Measurements from ENCODE around the gene ECE1. TPM values are rescaled to one million over a fixed set of nuclear protein-coding genes. Genes with fewer than 3 reads are reported as not detected.

Gene ECE1
- total RNA-seq, 5 donors from 2014 or later (not counting 1 experiment from before 2014, with no cell fraction given): 81.0 to 94.5 (median 87.1) TPM

DNA sequence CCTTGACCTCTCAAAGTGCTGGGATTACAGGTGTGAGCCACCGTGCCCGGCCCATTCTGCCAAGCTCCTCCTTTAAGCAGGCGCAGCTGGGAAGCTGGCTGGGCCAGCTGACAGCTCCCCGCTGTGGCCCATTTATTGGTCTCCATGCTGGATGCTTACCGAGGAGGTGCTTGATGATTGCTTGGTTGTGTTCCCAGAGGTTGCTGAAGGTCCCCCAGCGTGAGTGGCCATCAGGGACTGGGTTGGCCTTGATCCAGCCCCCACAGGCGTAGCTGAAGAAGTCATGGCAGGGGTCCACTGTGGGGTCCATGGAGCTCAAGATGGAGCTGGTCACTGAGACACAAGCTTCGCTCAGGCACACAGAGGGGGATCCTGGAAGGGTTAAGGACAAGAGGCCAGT, 17.7 kb downstream of the ECE1 start:
- no peak for DNase-seq
- Mint-ChIP-seq H3K9me3 (no peaks in the 10 kb centered on the region), H3K4me3 (no peak overlapping the region), H3K4me1 (peaks cover 23 to 34% (median 28%) of the 10 kb centered on the region in 3 donors), H3K27me3 (no peaks in the 10 kb centered on the region), H3K36me3 (peaks cover 56% of the 10 kb centered on the region), H3K27ac (no peak overlapping the region)
- Histone ChIP-seq H3K9me3 (no peaks in the 10 kb centered on the region), H3K27ac (ENCODE audit: low read length) (no peak overlapping the region), H3K27me3 (replicated peaks in 1 of 2; ENCODE audit: control insufficient read depth in 2 of 2, extremely low read depth in 1 of 2, insufficient read depth in 2 of 2, low read length in 1 of 2) (no peaks in the 10 kb centered on the region), H3K36me3 (ENCODE audit: control insufficient read depth in 2 of 2, extremely low read depth in 1 of 2, insufficient read depth in 1 of 2, low read length in 1 of 2) (peaks cover 8 to 68% of the 10 kb centered on the region in 2 donors), H3K4me3 (ENCODE audit: control insufficient read depth in 1 of 2, extremely low read depth in 1 of 2, low read length in 1 of 2) (no peak overlapping the region), H3K4me1 (ENCODE audit: control insufficient read depth in 1 of 2, extremely low read depth in 1 of 2, insufficient read depth in 2 of 2, low read length in 2 of 2) (peaks cover 0 to 16% of the 10 kb centered on the region in 2 experiments)
- 95% methylated on average over 5 of the region's 8 CpGs for WGBS (ENCODE audit: insufficient coverage)
- POLR2A ChIA-PET: no interaction called here
- CTCF ChIA-PET: interaction anchor here in 1 of 2 donors (1.3 kb wide), 1 partner anchor 40 kb away, joined by 4 read pairs; no protein-coding TSS in a partner anchor
- no peak for ATAC-seq (replicated peaks in 1 of 4)

DNA sequence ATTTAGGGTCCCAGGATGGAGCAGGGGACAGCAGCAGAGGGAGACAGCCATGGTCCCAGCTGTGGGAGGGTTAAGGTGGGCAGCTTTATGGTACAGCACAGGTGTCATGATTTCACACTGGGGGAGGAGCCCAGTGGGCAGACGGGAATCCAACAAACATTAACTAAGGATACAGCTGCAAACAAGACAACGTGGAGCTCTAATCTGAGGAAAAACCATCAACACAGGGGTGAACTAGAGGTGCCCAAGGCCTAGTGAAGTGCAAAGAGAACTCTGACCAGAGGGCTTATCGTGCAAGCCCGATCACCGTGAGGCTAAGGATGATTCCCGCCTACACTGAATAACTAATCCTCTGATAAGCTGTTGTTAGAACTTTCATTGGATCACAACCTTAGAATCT, 18.7 kb downstream of the ECE1 start:
- Histone ChIP-seq H3K27ac (ENCODE audit: low read length) (no peak overlapping the region), H3K9me3 (no peaks in the 10 kb centered on the region), H3K4me1 (ENCODE audit: control insufficient read depth in 1 of 2, extremely low read depth in 1 of 2, insufficient read depth in 2 of 2, low read length in 2 of 2) (peaks cover 0 to 19% of the 10 kb centered on the region in 2 experiments), H3K27me3 (replicated peaks in 1 of 2; ENCODE audit: control insufficient read depth in 2 of 2, extremely low read depth in 1 of 2, insufficient read depth in 2 of 2, low read length in 1 of 2) (no peaks in the 10 kb centered on the region), H3K36me3 (ENCODE audit: control insufficient read depth in 2 of 2, extremely low read depth in 1 of 2, insufficient read depth in 1 of 2, low read length in 1 of 2) (peaks cover 8 to 69% of the 10 kb centered on the region in 2 donors), H3K4me3 (ENCODE audit: control insufficient read depth in 1 of 2, extremely low read depth in 1 of 2, low read length in 1 of 2) (no peak overlapping the region)
- no peak overlapping the region for H3K4me3 Mint-ChIP-seq
- WGBS (ENCODE audit: insufficient coverage): 96% methylated on average over 6 of the region's 6 CpGs
- H3K27ac Mint-ChIP-seq: peak overlapping the region in 1 of 2 donors; percentile 31
- H3K36me3 Mint-ChIP-seq: peaks cover 59% of the 10 kb centered on the region
- H3K4me1 Mint-ChIP-seq: peaks cover 25 to 30% (median 28%) of the 10 kb centered on the region in 3 donors
- ATAC-seq (replicated peaks in 1 of 4) (no peak), DNase-seq (no peak)
- ChIA-PET CTCF (interaction anchor here (0.5 to 2.9 kb wide), 5 partner anchors 8 to 97 kb away, joined by 3 to 10 read pairs (median 8); no protein-coding TSS in a partner anchor), POLR2A (no interaction called here)
- no peaks in the 10 kb centered on the region for H3K9me3 Mint-ChIP-seq
- no peaks in the 10 kb centered on the region for H3K27me3 Mint-ChIP-seq

DNA sequence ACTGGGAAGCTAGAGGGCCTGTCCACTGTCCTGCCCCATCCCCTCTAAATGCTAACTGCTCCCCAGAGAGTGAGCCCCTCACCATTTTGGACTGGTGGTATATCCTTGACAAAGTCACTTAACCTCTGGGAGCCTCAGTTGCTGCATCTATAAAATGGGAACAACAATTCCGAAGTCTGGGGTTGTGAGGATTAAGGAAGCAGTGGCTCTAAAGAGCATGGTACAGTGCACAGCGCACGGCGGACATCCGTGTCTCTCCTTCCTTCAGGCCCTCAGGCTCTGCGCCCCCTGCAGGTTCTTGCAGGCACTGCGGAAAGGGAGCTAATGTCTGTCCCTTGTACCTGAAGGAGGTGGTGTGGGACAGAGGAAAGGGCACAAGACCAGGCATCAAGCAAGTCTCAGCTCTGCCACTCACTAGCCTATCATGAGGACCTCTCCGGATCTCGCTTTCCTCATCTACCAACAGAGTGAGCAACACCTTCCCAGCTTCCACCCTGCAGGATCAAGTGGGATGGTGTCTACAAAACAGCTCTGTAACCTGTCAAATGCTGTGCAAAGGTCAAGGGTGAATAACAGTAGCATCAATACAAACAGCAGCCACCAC, 20.1 kb downstream of the ECE1 start:
- Mint-ChIP-seq H3K27me3 (no peaks in the 10 kb centered on the region), H3K4me1 (peaks cover 24 to 28% (median 28%) of the 10 kb centered on the region in 3 donors)

DNA sequence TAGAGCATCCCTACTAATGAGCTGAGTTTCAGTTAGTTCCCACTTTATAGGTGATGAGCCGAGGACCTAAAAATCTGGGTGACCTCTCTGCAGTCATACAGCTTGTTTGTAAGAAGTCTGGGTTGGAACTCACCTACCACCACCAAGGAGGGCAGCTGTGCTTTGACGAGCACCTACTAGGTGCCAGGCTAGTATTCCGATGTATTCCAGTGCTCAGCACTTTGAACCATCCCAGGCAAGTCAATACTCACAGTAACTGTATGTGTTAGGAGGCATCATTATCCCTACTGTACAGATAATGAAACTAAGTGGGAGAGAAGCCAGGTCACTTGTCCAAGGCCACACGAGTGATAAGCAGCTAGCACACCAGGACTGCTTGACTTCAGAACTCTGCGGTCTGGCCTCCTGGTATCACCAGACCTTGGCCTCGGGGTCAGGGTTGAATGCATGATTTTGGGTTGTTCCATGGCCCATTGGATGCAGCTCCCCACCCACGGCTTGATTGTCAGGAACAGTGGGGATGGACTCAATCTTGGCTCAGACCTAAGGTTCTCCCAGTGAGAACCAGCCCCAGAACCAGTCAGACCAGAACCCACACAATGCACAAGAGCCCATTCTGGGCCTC, 20.7 kb downstream of the ECE1 start:
- peaks cover 19 to 31% (median 26%) of the 10 kb centered on the region in 3 donors for H3K4me1 Mint-ChIP-seq
- no peak overlapping the region for H3K4me3 ChIP-seq (ENCODE audit: control insufficient read depth in 1 of 2, extremely low read depth in 1 of 2, low read length in 1 of 2)
- peaks cover 0 to 17% of the 10 kb centered on the region in 2 experiments for H3K4me1 ChIP-seq (ENCODE audit: control insufficient read depth in 1 of 2, extremely low read depth in 1 of 2, insufficient read depth in 2 of 2, low read length in 2 of 2)
- H3K9me3 Mint-ChIP-seq: no peaks in the 10 kb centered on the region
- no peaks in the 10 kb centered on the region for H3K9me3 ChIP-seq
- WGBS (ENCODE audit: insufficient coverage): 80% methylated on average over 3 of the region's 7 CpGs
- no peaks in the 10 kb centered on the region for H3K27me3 ChIP-seq (replicated peaks in 1 of 2; ENCODE audit: control insufficient read depth in 2 of 2, extremely low read depth in 1 of 2, insufficient read depth in 2 of 2, low read length in 1 of 2)
- CTCF ChIA-PET: interaction anchor here (0.6 to 2.9 kb wide), 22 partner anchors 8 to 608 kb away, joined by 3 to 17 read pairs (median 5); partner anchors contain the start of gene DDOST (in 1 of the 2)
- H3K4me3 Mint-ChIP-seq: no peak overlapping the region
- H3K36me3 Mint-ChIP-seq: peaks cover 58% of the 10 kb centered on the region
- no peak overlapping the region for H3K27ac Mint-ChIP-seq
- ATAC-seq (replicated peaks in 1 of 4): no peak
- H3K27ac ChIP-seq (ENCODE audit: low read length): no peak overlapping the region
- H3K36me3 ChIP-seq (ENCODE audit: control insufficient read depth in 2 of 2, extremely low read depth in 1 of 2, insufficient read depth in 1 of 2, low read length in 1 of 2): peaks cover 17 to 79% of the 10 kb centered on the region in 2 donors
- DNase-seq: no peak
- POLR2A ChIA-PET: no interaction called here
- H3K27me3 Mint-ChIP-seq: no peaks in the 10 kb centered on the region

More for the DNA sequence above, 20.1 kb downstream of the ECE1 start:
- Mint-ChIP-seq H3K9me3 (no peaks in the 10 kb centered on the region), H3K36me3 (peaks cover 59% of the 10 kb centered on the region), H3K27ac (peak overlapping the region; percentile 71 to 78), H3K4me3 (peak overlapping the region in 1 of 3 donors; percentile 19)
- H3K4me3 ChIP-seq (ENCODE audit: control insufficient read depth in 1 of 2, extremely low read depth in 1 of 2, low read length in 1 of 2): no peak overlapping the region
- no peaks in the 10 kb centered on the region for H3K27me3 ChIP-seq (replicated peaks in 1 of 2; ENCODE audit: control insufficient read depth in 2 of 2, extremely low read depth in 1 of 2, insufficient read depth in 2 of 2, low read length in 1 of 2)
- H3K27ac ChIP-seq (ENCODE audit: low read length): no peak overlapping the region
- H3K36me3 ChIP-seq (ENCODE audit: control insufficient read depth in 2 of 2, extremely low read depth in 1 of 2, insufficient read depth in 1 of 2, low read length in 1 of 2): peaks cover 13 to 74% of the 10 kb centered on the region in 2 donors
- WGBS (ENCODE audit: insufficient coverage): 82% methylated on average over 6 of the region's 9 CpGs
- no peaks in the 10 kb centered on the region for H3K9me3 ChIP-seq
- POLR2A ChIA-PET: interaction anchor here in 1 of 2 donors (0.5 kb wide), 1 partner anchor 39 kb away, joined by 6 read pairs; no protein-coding TSS in a partner anchor
- DNase-seq (peak; percentile 56 to 87 (median 78)), ATAC-seq (replicated peaks in 1 of 4) (peak; percentile 84 to 91 (median 89))
- peaks cover 0 to 17% of the 10 kb centered on the region in 2 experiments for H3K4me1 ChIP-seq (ENCODE audit: control insufficient read depth in 1 of 2, extremely low read depth in 1 of 2, insufficient read depth in 2 of 2, low read length in 2 of 2)
- CTCF ChIA-PET: interaction anchor here (0.5 to 2.9 kb wide), 36 partner anchors 8 to 609 kb away, joined by 3 to 17 read pairs (median 4); partner anchors contain the start of gene DDOST (in 1 of the 2)

DNA sequence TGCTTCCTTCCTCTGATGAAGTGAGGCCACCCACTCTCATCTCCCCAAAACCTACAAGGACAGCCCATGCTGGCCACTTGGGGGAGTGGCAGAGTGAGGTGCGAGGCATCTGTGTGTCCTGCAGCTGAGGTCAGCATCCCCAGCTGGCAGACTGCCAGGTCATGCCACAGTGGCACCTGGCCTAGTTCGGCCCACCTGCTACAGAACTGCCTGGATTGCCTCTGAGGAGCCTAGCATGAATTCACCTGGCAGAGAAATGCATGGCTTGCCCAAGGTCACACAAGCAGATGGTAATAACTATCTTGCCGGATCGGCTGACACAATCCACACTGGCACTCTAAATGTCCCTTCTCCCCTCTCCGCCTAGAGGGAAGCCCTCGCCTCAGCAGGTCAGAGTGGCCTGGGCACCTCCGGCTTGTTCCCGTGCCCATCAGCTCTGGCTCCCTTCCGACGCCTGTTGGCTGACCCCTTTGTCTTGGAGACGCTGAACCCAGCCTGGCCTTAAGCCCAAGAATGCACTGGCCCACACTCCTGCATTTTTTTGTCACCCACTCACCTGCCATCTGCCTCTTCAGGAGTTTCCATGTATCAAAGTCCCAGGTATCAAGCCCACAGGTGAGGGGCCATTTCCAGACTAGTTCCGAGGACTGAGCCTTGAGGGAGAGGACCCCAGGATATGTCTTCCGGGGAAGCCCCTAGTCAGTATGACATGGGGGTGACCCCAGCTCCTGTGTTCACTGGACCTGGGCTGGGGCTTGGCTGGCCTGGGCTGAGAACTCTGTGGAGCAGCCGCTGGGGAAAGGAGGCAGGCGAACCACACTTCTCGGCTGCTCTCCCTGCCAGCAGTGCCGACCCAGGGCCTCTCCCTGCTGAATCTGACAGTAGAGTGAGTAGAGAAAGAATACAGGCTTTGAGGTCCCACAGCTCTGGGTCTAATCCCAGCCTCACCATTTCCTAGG, 21.7 kb downstream of the ECE1 start:
- no peak for ATAC-seq (replicated peaks in 1 of 4)
- Histone ChIP-seq H3K27ac (ENCODE audit: low read length) (no peak overlapping the region), H3K9me3 (no peaks in the 10 kb centered on the region), H3K4me1 (ENCODE audit: control insufficient read depth in 1 of 2, extremely low read depth in 1 of 2, insufficient read depth in 2 of 2, low read length in 2 of 2) (peaks cover 0 to 17% of the 10 kb centered on the region in 2 experiments), H3K4me3 (ENCODE audit: control insufficient read depth in 1 of 2, extremely low read depth in 1 of 2, low read length in 1 of 2) (no peak overlapping the region), H3K27me3 (replicated peaks in 1 of 2; ENCODE audit: control insufficient read depth in 2 of 2, extremely low read depth in 1 of 2, insufficient read depth in 2 of 2, low read length in 1 of 2) (no peaks in the 10 kb centered on the region), H3K36me3 (ENCODE audit: control insufficient read depth in 2 of 2, extremely low read depth in 1 of 2, insufficient read depth in 1 of 2, low read length in 1 of 2) (peaks cover 23 to 79% of the 10 kb centered on the region in 2 donors)
- CTCF ChIA-PET: interaction anchor here (0.5 to 0.7 kb wide), 3 partner anchors 65 to 100 kb away, joined by 3 read pairs; no protein-coding TSS in a partner anchor
- Mint-ChIP-seq H3K4me3 (no peak overlapping the region), H3K9me3 (no peaks in the 10 kb centered on the region), H3K4me1 (peaks cover 18 to 29% (median 23%) of the 10 kb centered on the region in 3 donors), H3K27me3 (no peaks in the 10 kb centered on the region), H3K36me3 (peaks cover 52% of the 10 kb centered on the region), H3K27ac (no peak overlapping the region)
- no peak for DNase-seq
- WGBS (ENCODE audit: insufficient coverage): 93% methylated on average over 13 of the region's 17 CpGs
- POLR2A ChIA-PET: no interaction called here

Data from T-cell (primary cell).